Esophagus squamous epithelium (tissue), 5 donors: ENCODE measurements around the gene AP2A2. TPM values are rescaled to one million over a fixed set of nuclear protein-coding genes. Genes with fewer than 3 reads are reported as not detected.

Experiments
- DNase-seq: peaks from one replicate; lab custom pipeline; 2025; lab: John Stamatoyannopoulos, UW
- H3K27ac ChIP-seq, 4 donors: fragments of 200-600 bp; sonication (generic); one replicate each; pipeline ENCODE4 v1.5.1; 2016 to 2019; ENCODE audit warnings: mild to moderate bottlenecking in 1 of 4
- H3K27me3 ChIP-seq, 4 donors: fragments of 200-600 bp; sonication (generic); 1 replicate in 3 of 4; 2 replicates in 1 of 4; pipeline versions ENCODE4 v1.5.1 to v1.6.0; 2017 to 2021; ENCODE audit warnings: antibody characterized with exemption in 1 of 4
- H3K36me3 ChIP-seq, 3 donors: fragments of 200-600 bp; sonication (generic); one replicate each; pipeline ENCODE4 v1.5.1; 2016 to 2019
- H3K4me1 ChIP-seq, 3 donors: fragments of 200-600 bp; sonication (generic); one replicate each; pipeline ENCODE4 v1.5.1; 2017 to 2019
- H3K4me3 ChIP-seq, 4 donors: fragments of 200-600 bp; sonication (generic); 1 replicate in 3 of 4; 2 replicates in 1 of 4; pipeline ENCODE4 v1.5.1; 2016 to 2019; ENCODE audit warnings: mild to moderate bottlenecking in 2 of 4, moderate library complexity in 1 of 4
- H3K9me3 ChIP-seq, 3 donors: fragments of 200-600 bp; sonication (generic); one replicate each; pipeline ENCODE4 v1.5.1; 2016 to 2019
- CTCF ChIP-seq, 6 experiments: fragments of 450-650 bp in 4 of 6; fragments of 200-600 bp in 2 of 6; sonication (generic) in 2 of 6; IDR thresholded peaks; one replicate each; pipeline ENCODE4 v1.5.1; 2016 to 2019; ENCODE audit warnings: antibody characterized with exemption in 6 of 6, mild to moderate bottlenecking in 4 of 6, moderate library complexity in 4 of 6
- POLR2A ChIP-seq, 4 donors: fragments of 450-650 bp; IDR thresholded peaks; one replicate each; pipeline ENCODE4 v1.6.1; 2017; ENCODE audit warnings: antibody characterized with exemption in 4 of 4, mild to moderate bottlenecking in 4 of 4, moderate library complexity in 3 of 4
- WGBS, 2 donors: methylation state at CpG; one replicate each; pipeline ENCODE4 v1.1.5; 2018; 5-methylcytosine and 5-hydroxymethylcytosine counted together
- intact Hi-C: fragments of 100-400 bp; cut with DNase I; formaldehyde crosslinking; loops from one replicate; pipeline ENCODE4 v1.15.0; 2022
- total RNA-seq, 4 donors: library from RNA; depleted of rRNA; stranded (reverse); fragments of >200 nt; gene quantifications; one replicate each; pipeline ENCODE4 v1.1.0, GENCODE V29; 2016
- donor health status: DM: yes; HTN: yes; CAD: no.

AP2A2 gene
- total RNA-seq, 4 donors from 2014 or later, result 19.8 to 48.6 (median 28.5) TPM

GRCh38 chr11:1033016-1033798 is 107.5 kb downstream of the AP2A2 start:
- no peaks in the 10 kb centered on the region for H3K4me1 ChIP-seq
- TF ChIP-seq CTCF (IDR thresholded peaks at IDR 0.05) (no peak), POLR2A (IDR thresholded peaks at IDR 0.05) (no peak)
- DNase-seq, result no peak
- peaks cover 0 to 75% (median 0%) of the 10 kb centered on the region in 4 donors for H3K27me3 ChIP-seq
- intact Hi-C loops, result no loop called here
- H3K27ac ChIP-seq, result no peak overlapping the region
- no peak overlapping the region for H3K4me3 ChIP-seq
- no peaks in the 10 kb centered on the region for H3K9me3 ChIP-seq
- 48 to 69% methylated on average over 4 to 13 of the region's 38 CpGs for WGBS, 2 donors
- no peaks in the 10 kb centered on the region for H3K36me3 ChIP-seq

GRCh38 chr11:1034001-1034400 is 108.3 kb downstream of the AP2A2 start:
- H3K4me3 ChIP-seq, result no peak overlapping the region
- no peak for TF ChIP-seq POLR2A (IDR thresholded peaks at IDR 0.05)
- no peak for TF ChIP-seq CTCF (IDR thresholded peaks at IDR 0.05)
- H3K27me3 ChIP-seq, result peaks cover 0 to 79% (median 0%) of the 10 kb centered on the region in 4 donors
- H3K9me3 ChIP-seq, result no peaks in the 10 kb centered on the region
- no peaks in the 10 kb centered on the region for H3K36me3 ChIP-seq
- 20 to 66% methylated on average over 1 to 3 of the region's 8 CpGs for WGBS, 2 donors
- no peak overlapping the region for H3K27ac ChIP-seq
- intact Hi-C loops, result no loop called here
- H3K4me1 ChIP-seq, result no peaks in the 10 kb centered on the region
- DNase-seq, result no peak

GRCh38 chr11:1034456-1035295 is 109.0 kb downstream of the AP2A2 start:
- no peak overlapping the region for H3K27ac ChIP-seq
- H3K27me3 ChIP-seq, result peaks cover 0 to 73% (median 0%) of the 10 kb centered on the region in 4 donors
- H3K36me3 ChIP-seq, result no peaks in the 10 kb centered on the region
- no peak for DNase-seq
- no peak overlapping the region for H3K4me3 ChIP-seq
- intact Hi-C loops, result no loop called here
- no peaks in the 10 kb centered on the region for H3K9me3 ChIP-seq
- H3K4me1 ChIP-seq, result no peaks in the 10 kb centered on the region
- WGBS, 2 donors, result 52 to 69% methylated on average over 3 to 15 of the region's 39 CpGs
- no peak for TF ChIP-seq POLR2A (IDR thresholded peaks at IDR 0.05)
- TF ChIP-seq CTCF (IDR thresholded peaks at IDR 0.05), result no peak

GRCh38 chr11:1035577-1036283 is 110.1 kb downstream of the AP2A2 start:
- Histone ChIP-seq H3K36me3 (no peaks in the 10 kb centered on the region), H3K27me3 (peaks cover 0 to 73% (median 0%) of the 10 kb centered on the region in 4 donors), H3K9me3 (no peaks in the 10 kb centered on the region), H3K27ac (no peak overlapping the region), H3K4me3 (no peak overlapping the region), H3K4me1 (no peaks in the 10 kb centered on the region)
- 79% methylated on average over 12 of the region's 29 CpGs; no CpG with 5 or more reads in 1 of the 2 donors for WGBS, 2 donors
- intact Hi-C loops, result no loop called here
- DNase-seq, result no peak
- TF ChIP-seq CTCF (IDR thresholded peaks at IDR 0.05) (no peak), POLR2A (IDR thresholded peaks at IDR 0.05) (no peak)
